ENCODE measurements around the gene SV2C.

DNA sequence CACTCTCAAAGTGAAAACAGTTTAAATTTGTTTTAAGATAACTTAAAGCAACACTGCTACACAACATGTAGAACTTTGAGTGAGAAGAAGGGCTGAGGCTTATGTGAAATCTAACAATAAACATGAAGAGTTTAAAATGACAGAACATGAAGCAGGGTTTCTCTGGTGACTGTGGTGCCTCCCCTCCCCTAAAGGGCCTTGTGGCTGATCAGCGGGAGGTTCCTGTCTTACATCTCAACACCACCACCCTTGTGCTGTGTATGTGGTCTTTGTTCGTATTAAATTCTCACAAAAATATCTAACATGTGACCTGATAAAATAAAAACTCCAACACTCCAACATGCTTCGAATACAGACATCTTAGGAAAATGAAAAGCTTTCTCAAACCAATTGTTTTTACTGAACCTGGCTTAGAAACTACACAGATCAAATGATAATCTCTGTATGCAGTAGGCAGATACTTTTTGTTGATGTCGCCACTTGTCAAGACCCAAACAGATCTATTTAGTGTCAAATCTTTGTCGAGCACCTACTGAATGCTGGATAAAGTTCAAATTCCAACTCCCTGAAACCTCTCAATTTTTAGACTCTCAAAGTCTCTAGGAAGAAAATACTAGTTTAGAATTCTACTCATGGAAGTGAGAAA, 310.0 kb downstream of the SV2C start:
- no peak for TF ChIP-seq GABPA (IDR thresholded peaks at IDR 0.05 in 1 of 2, conservative IDR thresholded peaks at IDR 0.05 in 1 of 2)
- TF ChIP-seq YY1 (IDR thresholded peaks at IDR 0.05), result no peak
- TF ChIP-seq CTCF (IDR thresholded peaks at IDR 0.05; ENCODE audit: low read depth, low read length, missing input control), result no peak

Measured in liver (tissue), 3 donors.